Right lobe of liver (tissue), 6 donors: Measurements from ENCODE around the gene PLEKHA1. TPM values are rescaled to one million over a fixed set of nuclear protein-coding genes. Genes with fewer than 3 reads are reported as not detected.

Experiments
- ATAC-seq, 4 donors: fragments of 200-7000 bp; cut with Tn5 transposase; one replicate each; pipeline ENCODE4 v1.9.1; 2020; ENCODE audit warnings: mild to moderate bottlenecking in 4 of 4, moderate library complexity in 4 of 4
- DNase-seq, 3 donors: peaks; one replicate each; pipeline ENCODE4 v3.0.0-alpha.2; 2020
- H3K27ac ChIP-seq, 3 donors: fragments of 200-600 bp; one replicate each; pipeline ENCODE4 v1.8.0; 2022
- H3K27me3 ChIP-seq, 2 donors: fragments of 200-600 bp; one replicate each; pipeline ENCODE4 v1.8.0; 2022
- H3K36me3 ChIP-seq, 4 donors: fragments of 200-600 bp; sonication (generic) in 1 of 4; one replicate each; pipeline versions ENCODE4 v1.5.1 to v1.8.0; 2017 to 2022; ENCODE audit warnings: control low read depth in 1 of 4
- H3K4me1 ChIP-seq, 4 donors: fragments of 200-600 bp; sonication (generic) in 1 of 4; one replicate each; pipeline versions ENCODE4 v1.5.1 to v1.8.0; 2017 to 2022; ENCODE audit warnings: control low read depth in 1 of 4
- H3K4me3 ChIP-seq, 3 donors: fragments of 200-600 bp; one replicate each; pipeline ENCODE4 v1.8.0; 2022
- H3K9me3 ChIP-seq, 4 donors: fragments of 200-600 bp; sonication (generic) in 1 of 4; one replicate each; pipeline versions ENCODE4 v1.5.1 to v1.8.0; 2017 to 2022; ENCODE audit warnings: control low read depth in 1 of 4
- CTCF ChIP-seq, 4 donors: fragments of 200-600 bp in 3 of 4; fragments of 450-650 bp in 1 of 4; IDR thresholded peaks; one replicate each; pipeline versions ENCODE4 v1.5.1 to v1.8.0; 2016 to 2022; ENCODE audit warnings: antibody characterized with exemption in 4 of 4, mild to moderate bottlenecking in 2 of 4
- POLR2A ChIP-seq: fragments of 450-650 bp; IDR thresholded peaks from one replicate; pipeline ENCODE4 v1.6.1; 2017; ENCODE audit warnings: antibody characterized with exemption, mild to moderate bottlenecking
- WGBS: methylation state at CpG from one replicate; pipeline ENCODE4 v1.1.6; 2018; ENCODE audit warnings: low coverage, low lambda C conversion rate; ENCODE audit not compliant: insufficient coverage; ENCODE audit errors: missing lambda C conversion rate; 5-methylcytosine and 5-hydroxymethylcytosine counted together
- intact Hi-C, 2 donors: fragments of 100-400 bp; cut with DNase I; formaldehyde crosslinking; loops; one replicate each; pipeline versions ENCODE4 v1.11.2 to v1.14.1; 2022
- total RNA-seq, 6 experiments: library from RNA; depleted of rRNA in 2 of 6; stranded (reverse); fragments of >200 nt in 2 of 6; fragmentation: NEBNext Ultra II Directional in 3 of 6; extraction: Animal tissue kit (Norgen Biotek cat#: 25700) in 3 of 6; gene quantifications; one replicate each; pipeline versions ENCODE4 v1.1.0 to v1.2.4, GENCODE V29; 2016 to 2023
- donor health status: DM: no; HTN: yes; CAD: no.
- donor health status: DM: no; HTN: no; CAD: no.
- donor health status: DM: no; HTN: no; CAD: no.
- donor health status: DM: no; HTN: yes; CAD: no.
- donor health status: DM: no; HTN: yes; CAD: no.

Gene PLEKHA1
- total RNA-seq, 6 experiments from 2014 or later, result 23.1 to 42.2 (median 27.5) TPM

DNA sequence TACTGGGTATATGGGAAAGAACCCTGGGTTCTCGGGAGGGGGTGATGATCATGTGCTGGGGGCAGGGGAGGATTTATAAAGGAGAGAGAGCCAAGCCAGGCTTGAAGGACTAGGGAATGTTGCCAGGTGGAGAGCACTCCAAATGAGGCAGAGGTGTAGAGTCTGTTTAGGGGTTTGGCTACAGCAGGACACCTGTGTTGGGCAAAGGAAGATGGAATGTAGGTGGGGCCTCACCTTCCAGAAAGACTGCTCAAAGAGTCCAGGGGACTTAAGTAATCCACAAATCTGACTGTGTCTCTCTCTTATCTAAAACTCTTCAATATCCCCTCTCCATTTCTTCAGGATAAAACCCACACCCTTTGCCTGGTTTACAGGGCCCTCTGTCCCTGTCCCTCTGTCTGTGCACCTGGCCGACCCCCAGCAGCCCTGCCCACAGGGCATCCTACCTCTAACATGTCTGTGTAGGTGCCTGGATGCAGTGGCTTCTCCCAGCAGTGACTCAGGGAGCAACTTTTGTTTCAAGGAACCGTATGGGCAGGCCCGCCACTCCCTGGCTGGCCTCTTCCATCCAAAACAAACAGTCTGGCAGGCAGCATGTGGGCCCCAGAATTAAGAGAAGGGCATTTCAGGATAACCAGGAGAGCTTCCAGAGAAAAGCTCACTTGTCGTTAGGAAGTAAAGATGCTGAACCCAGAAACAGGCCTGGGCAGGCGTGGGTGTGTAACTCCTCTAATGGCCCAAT is 10.6 kb upstream of the PLEKHA1 start:
- DNase-seq, result no peak
- H3K4me1 ChIP-seq, result no peaks in the 10 kb centered on the region
- intact Hi-C loops, result no loop called here
- TF ChIP-seq CTCF (IDR thresholded peaks at IDR 0.05) (no peak), POLR2A (no peak)
- no peak overlapping the region for H3K27ac ChIP-seq
- ATAC-seq, result no peak
- 69% methylated on average over 5 of the region's 6 CpGs for WGBS
- no peak overlapping the region for H3K4me3 ChIP-seq
- H3K36me3 ChIP-seq, result no peaks in the 10 kb centered on the region
- no peaks in the 10 kb centered on the region for H3K27me3 ChIP-seq
- no peaks in the 10 kb centered on the region for H3K9me3 ChIP-seq

GRCh38 chr10:122368502-122369254 is 5.8 kb upstream of the PLEKHA1 start:
- Histone ChIP-seq H3K4me3 (no peak overlapping the region), H3K4me1 (peaks cover 0 to 10% (median 0%) of the 10 kb centered on the region in 4 donors), H3K9me3 (no peaks in the 10 kb centered on the region), H3K36me3 (no peaks in the 10 kb centered on the region), H3K27me3 (no peaks in the 10 kb centered on the region), H3K27ac (no peak overlapping the region)
- intact Hi-C loops, result no loop called here
- ATAC-seq, result no peak
- WGBS, result 74% methylated on average over 6 of the region's 13 CpGs
- no peak for TF ChIP-seq CTCF (IDR thresholded peaks at IDR 0.05)
- TF ChIP-seq POLR2A, result no peak
- DNase-seq, result no peak

- ATAC-seq (peak in 1 of 4 donors; percentile 9), DNase-seq (no peak)
- Histone ChIP-seq H3K4me3 (no peak overlapping the region), H3K27me3 (no peaks in the 10 kb centered on the region), H3K9me3 (no peaks in the 10 kb centered on the region), H3K4me1 (peaks cover 0 to 26% (median 3%) of the 10 kb centered on the region in 4 donors), H3K36me3 (no peaks in the 10 kb centered on the region), H3K27ac (peak overlapping the region in 1 of 3 donors; percentile 79)
- TF ChIP-seq POLR2A, result no peak
- intact Hi-C loops, result no loop called here
- 42% methylated on average over 4 of the region's 4 CpGs for WGBS
These were observed 1.4 kb upstream of the PLEKHA1 start for GRCh38 chr10:122373108-122373507.

GRCh38 chr10:122373721-122374120 is 787 bp upstream of the PLEKHA1 start:
- TF ChIP-seq POLR2A (no peak), CTCF (IDR thresholded peaks at IDR 0.05) (no peak)
- no peaks in the 10 kb centered on the region for H3K36me3 ChIP-seq
- H3K27me3 ChIP-seq, result no peaks in the 10 kb centered on the region
- peaks cover 0 to 26% (median 3%) of the 10 kb centered on the region in 4 donors for H3K4me1 ChIP-seq
- WGBS, result 5% methylated on average over 13 of the region's 13 CpGs
- no peaks in the 10 kb centered on the region for H3K9me3 ChIP-seq
- DNase-seq, result no peak
- H3K27ac ChIP-seq, result peak overlapping the region; percentile 77 to 98 (median 79)
- peak overlapping the region; percentile 69 to 84 (median 78) for H3K4me3 ChIP-seq
- peak; percentile 2 to 9 (median 4) for ATAC-seq
- intact Hi-C loops, result no loop called here
